Endothelial cell of umbilical vein (primary cell): ENCODE results near the gene BGN. TPM values are rescaled to one million over a fixed set of nuclear protein-coding genes. Genes with fewer than 3 reads are reported as not detected.

Experiments used
- BruUV-seq: library from RNA; stranded (reverse); fragments of 400-500 nt; replicated peaks from 2 replicates; lab custom pipeline; 2021; lab: Mats Ljungman, UMichigan
- CTCF ChIA-PET: fragments of 300-600, 350-600 bp; sonication (Branson Sonifier 250); formaldehyde crosslinking; loops from one replicate; lab custom pipeline; 2021; ENCODE audit warnings: antibody characterized with exemption, inconsistent platforms; lab: Charles Lee
- POLR2A ChIA-PET: fragments of 300-600, 350-600 bp; sonication (Branson Sonifier 250); formaldehyde crosslinking; loops from one replicate; lab custom pipeline; 2021; ENCODE audit warnings: antibody characterized with exemption, inconsistent platforms; lab: Charles Lee
- DNase-seq: peaks from one replicate; pipeline ENCODE4 v3.0.0-alpha.2; 2011; ENCODE audit warnings: low read depth, low spot score
- FAIRE-seq: peaks from 2 replicates; lab custom pipeline; 2011; peaks lifted over from hg19 to GRCh38; lab: Jason Lieb, UNC
- H2AFZ ChIP-seq: 2 replicates; pipeline ENCODE4 v1.6.0; 2012; ENCODE audit warnings: low read depth, low read length, control low read depth, inconsistent platforms
- H3K27ac ChIP-seq: 2 replicates; pipeline ENCODE4 v1.5.1; 2011; ENCODE audit warnings: low read depth, mild to moderate bottlenecking, control low read depth, low read length, moderate library complexity; ENCODE audit not compliant: insufficient read depth
- H3K27me3 ChIP-seq, 2 experiments: 2 replicates each; pipeline versions ENCODE4 v1.6.0 to v1.6.1; 2011; ENCODE audit warnings: low read length in 2 of 2, mixed read lengths in 1 of 2; ENCODE audit not compliant: control insufficient read depth in 2 of 2, insufficient read depth in 2 of 2
- H3K36me3 ChIP-seq, 2 experiments: 2 replicates in 1 of 2; 3 replicates in 1 of 2; pipeline ENCODE4 v1.5.1; 2011; ENCODE audit warnings: low read length in 2 of 2, mild to moderate bottlenecking in 1 of 2, moderate library complexity in 1 of 2; ENCODE audit not compliant: control insufficient read depth in 2 of 2, insufficient read depth in 2 of 2; ENCODE audit errors: extremely low read depth in 1 of 2
- H3K4me1 ChIP-seq: 3 replicates; pipeline ENCODE4 v1.5.1; 2011; ENCODE audit warnings: mild to moderate bottlenecking, low read length; ENCODE audit not compliant: control insufficient read depth, insufficient read depth; ENCODE audit errors: extremely low read depth
- H3K4me2 ChIP-seq: 2 replicates; pipeline ENCODE4 v1.6.1; 2011; ENCODE audit warnings: low read length, control low read depth, mixed read lengths; ENCODE audit not compliant: insufficient read depth
- H3K4me3 ChIP-seq, 3 experiments: fragments of 200-600 bp in 1 of 3; sonication (generic), shearing (Covaris generic) in 1 of 3; replicated peaks in 1 of 3; 2 replicates each; pipeline ENCODE4 v1.5.1; 2011 to 2016; ENCODE audit warnings: control low read depth in 3 of 3, low read length in 3 of 3, mild to moderate bottlenecking in 2 of 3, inconsistent platforms in 1 of 3, low read depth in 1 of 3, moderate library complexity in 1 of 3; ENCODE audit not compliant: insufficient read depth in 1 of 3
- H3K79me2 ChIP-seq: 2 replicates; pipeline ENCODE4 v1.6.0; 2012; ENCODE audit warnings: low read length, inconsistent platforms; ENCODE audit not compliant: control insufficient read depth, insufficient read depth
- H3K9ac ChIP-seq: replicated peaks from 2 replicates; pipeline ENCODE3; 2011; ENCODE audit warnings: low read length, control low read depth; ENCODE audit not compliant: insufficient read depth; ENCODE audit errors: extremely low read depth
- H3K9me1 ChIP-seq: replicated peaks from 3 replicates; pipeline ENCODE4 v1.6.0; 2011; ENCODE audit warnings: mild to moderate bottlenecking, low read length; ENCODE audit not compliant: control insufficient read depth, insufficient read depth; ENCODE audit errors: extremely low read depth
- H3K9me3 ChIP-seq: replicated peaks from 2 replicates; pipeline ENCODE4 v1.5.1; 2012; ENCODE audit warnings: low read length, inconsistent platforms; ENCODE audit not compliant: control insufficient read depth, insufficient read depth
- H4K20me1 ChIP-seq: replicated peaks from 2 replicates; pipeline ENCODE3; 2011; ENCODE audit warnings: mild to moderate bottlenecking, low read length; ENCODE audit not compliant: control insufficient read depth, insufficient read depth; ENCODE audit errors: extremely low read depth
- CTCF ChIP-seq, 2 donors: IDR thresholded peaks; 1 replicate in 1 of 2; 2 replicates in 1 of 2; pipeline ENCODE4 v1.5.1; 2011; ENCODE audit warnings: low read length in 2 of 2, mild to moderate bottlenecking in 2 of 2, moderate library complexity in 2 of 2, control low read depth in 1 of 2, inconsistent platforms in 1 of 2, low read depth in 1 of 2; ENCODE audit not compliant: insufficient read depth in 1 of 2; ENCODE audit errors: extremely low read depth in 1 of 2
- EZH2 ChIP-seq: IDR thresholded peaks from 2 replicates; pipeline ENCODE4 v1.6.1; 2012; ENCODE audit warnings: borderline replicate concordance, low read depth, mild to moderate bottlenecking, moderate library complexity, low read length, inconsistent platforms; ENCODE audit not compliant: severe bottlenecking
- FOS ChIP-seq: IDR thresholded peaks from 2 replicates; pipeline ENCODE4 v1.6.1; 2011; ENCODE audit warnings: mild to moderate bottlenecking, low read length, moderate library complexity, borderline replicate concordance; ENCODE audit not compliant: insufficient read depth
- GATA2 ChIP-seq: IDR thresholded peaks from 2 replicates; pipeline ENCODE4 v1.7.0; 2011; ENCODE audit warnings: low read depth, mild to moderate bottlenecking, moderate library complexity, mixed read lengths, low read length; ENCODE audit not compliant: insufficient read length, insufficient read depth
- JUN ChIP-seq: IDR thresholded peaks from 2 replicates; pipeline ENCODE4 v1.6.1; 2011; ENCODE audit warnings: borderline replicate concordance, low read depth; ENCODE audit not compliant: insufficient read length, insufficient read depth
- MAX ChIP-seq: IDR thresholded peaks from 2 replicates; pipeline ENCODE4 v1.6.1; 2011; ENCODE audit not compliant: insufficient read depth, insufficient read length
- MYC ChIP-seq: IDR thresholded peaks from one replicate; pipeline ENCODE4 v1.6.1; 2011; ENCODE audit warnings: mild to moderate bottlenecking, low read depth, low read length
- POLR2A ChIP-seq: IDR thresholded peaks from 2 replicates; pipeline ENCODE4 v1.6.1; 2012; ENCODE audit warnings: low read depth, mild to moderate bottlenecking, control low read depth, low read length
- POLR2AphosphoS5 ChIP-seq: IDR thresholded peaks from 2 replicates; pipeline ENCODE4 v1.6.1; 2012; ENCODE audit warnings: low read depth, mild to moderate bottlenecking, control low read depth, low read length, moderate library complexity; ENCODE audit not compliant: insufficient read depth
- dilution Hi-C: fragments of 300-500 bp; cut with MboI; formaldehyde crosslinking; loops from one replicate; pipeline ENCODE4 v1.15.0; 2019; ENCODE audit warnings: low sequenced_read_pairs; ENCODE audit not compliant: extremely low pct_ligation_motif_present
- intact Hi-C: fragments of 100-400 bp; cut with micrococcal nuclease; formaldehyde crosslinking; loops from one replicate; pipeline ENCODE4 v1.10.0; 2022
- polyA plus RNA-seq, 4 experiments: library from polyadenylated mRNA; depleted of rRNA in 3 of 4; stranded (reverse) in 3 of 4; unstranded in 1 of 4; fragments of >200 nt; gene quantifications; 2 replicates each; pipeline versions ENCODE4 v1.2.1 to v1.2.3, GENCODE V29; 2011 to 2012; ENCODE audit warnings: missing spikeins in 1 of 4
- total RNA-seq: library from RNA; stranded (reverse); gene quantifications from 2 replicates; pipeline ENCODE4 v1.2.3, GENCODE V29; 2021

The BGN gene
- total and polyA plus RNA-seq, 2 donors (not counting 3 experiments of a cell fraction or from before 2014, with no cell fraction given), result 479 to 879 TPM

GRCh38 chrX:153502796-153503195 lies 8.0 kb downstream of the BGN start:
- no peak for FAIRE-seq
- H3K4me2 ChIP-seq, result no peak overlapping the region
- intact Hi-C loops (no loop called here), dilution Hi-C loops (no loop called here)
- no peak for DNase-seq
- no peak overlapping the region for H3K4me3 ChIP-seq
- H3K36me3 ChIP-seq, result peaks cover 0 to 44% of the 10 kb centered on the region in 2 experiments
- H3K79me2 ChIP-seq, result peaks cover under 1% of the 10 kb centered on the region
- H3K9me3 ChIP-seq, result no peaks in the 10 kb centered on the region
- BruUV-seq, result no TSS peak
- no peaks in the 10 kb centered on the region for H3K4me1 ChIP-seq
- H3K9me1 ChIP-seq, result no peaks in the 10 kb centered on the region
- H3K27ac ChIP-seq, result no peak overlapping the region
- no peak overlapping the region for H3K9ac ChIP-seq
- TF ChIP-seq EZH2 (no peak), FOS (no peak), JUN (no peak), POLR2AphosphoS5 (no peak), CTCF (IDR thresholded peaks at IDR 0.05; ENCODE audit: extremely low read depth in 1 of 2, insufficient read depth in 1 of 2, low read depth in 1 of 2, low read length in 2 of 2) (no peak), POLR2A (no peak), MYC (no peak), GATA2 (no peak), MAX (no peak)
- no peaks in the 10 kb centered on the region for H3K27me3 ChIP-seq
- CTCF ChIA-PET, result interaction anchor here (1.5 to 1.9 kb wide), 2 partner anchors 32 to 42 kb away, joined by 3 to 7 read pairs; partner anchors contain the start of gene HAUS7
- no peak overlapping the region for H2AFZ ChIP-seq
- POLR2A ChIA-PET, result no interaction called here
- no peaks in the 10 kb centered on the region for H4K20me1 ChIP-seq
